Sigmoid colon (tissue), 4 donors: ENCODE results near the gene IDI2.

Experiments
- POLR2A ChIP-seq, 2 donors: fragments of 450-650 bp; IDR thresholded peaks; one replicate each; pipeline ENCODE4 v1.6.1; 2016; ENCODE audit warnings: antibody characterized with exemption in 2 of 2, mild to moderate bottlenecking in 2 of 2, moderate library complexity in 2 of 2
- POLR2AphosphoS5 ChIP-seq, 4 donors: sonication (generic); formaldehyde crosslinking; IDR thresholded peaks; one replicate each; pipeline ENCODE4 v1.6.1; 2017; ENCODE audit warnings: antibody characterized with exemption in 4 of 4
- TF ChIP-seq, protein P1 (sequence below), 4 experiments: fragments of 450-650 bp in 3 of 4; fragments of 200-600 bp in 1 of 4; IDR thresholded peaks; one replicate each; pipeline ENCODE4 v1.5.1; 2016 to 2019; ENCODE audit warnings: antibody characterized with exemption in 4 of 4, mild to moderate bottlenecking in 3 of 4, moderate library complexity in 2 of 4

DNA sequence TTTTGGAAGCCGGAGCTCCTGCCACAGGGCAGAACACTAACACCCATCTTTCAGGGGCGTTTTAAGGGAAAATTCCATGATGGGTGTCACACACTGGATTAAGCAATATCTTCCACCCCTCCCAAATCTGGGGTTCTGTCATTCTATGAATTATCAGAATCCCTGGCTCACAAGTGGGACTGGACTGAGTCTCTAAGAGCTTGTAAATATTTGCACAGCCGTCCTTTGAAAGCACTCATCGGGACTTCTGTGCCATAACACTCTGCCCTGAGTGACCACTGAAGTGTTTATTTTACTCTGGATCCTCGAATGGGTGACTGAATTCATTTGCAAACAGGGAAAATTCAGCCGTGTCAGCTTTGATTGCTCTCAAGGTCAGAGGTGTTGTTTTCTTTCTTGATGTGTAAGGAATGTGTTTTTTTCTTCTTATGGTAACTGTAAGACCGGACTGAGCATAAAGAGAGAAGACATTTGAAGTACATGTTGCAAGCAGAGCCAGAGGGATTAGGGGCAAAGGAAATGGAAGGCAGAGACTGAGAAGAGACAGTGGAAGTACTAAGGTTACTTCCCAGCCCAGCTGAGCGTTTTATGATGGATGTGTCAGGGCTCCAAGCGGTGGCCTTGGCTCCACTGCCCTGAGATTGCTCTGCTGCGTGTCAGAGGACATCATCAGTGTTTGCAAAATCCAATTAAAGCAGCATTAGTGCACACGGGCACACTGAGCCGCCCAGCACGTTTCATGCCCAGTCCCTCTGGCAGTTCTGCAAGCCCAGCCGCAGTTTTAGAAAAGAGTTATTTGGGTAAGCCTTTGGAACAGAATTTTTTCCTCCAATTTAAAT is 55.1 kb downstream of the IDI2 start:
- TF ChIP-seq, protein P1, sequence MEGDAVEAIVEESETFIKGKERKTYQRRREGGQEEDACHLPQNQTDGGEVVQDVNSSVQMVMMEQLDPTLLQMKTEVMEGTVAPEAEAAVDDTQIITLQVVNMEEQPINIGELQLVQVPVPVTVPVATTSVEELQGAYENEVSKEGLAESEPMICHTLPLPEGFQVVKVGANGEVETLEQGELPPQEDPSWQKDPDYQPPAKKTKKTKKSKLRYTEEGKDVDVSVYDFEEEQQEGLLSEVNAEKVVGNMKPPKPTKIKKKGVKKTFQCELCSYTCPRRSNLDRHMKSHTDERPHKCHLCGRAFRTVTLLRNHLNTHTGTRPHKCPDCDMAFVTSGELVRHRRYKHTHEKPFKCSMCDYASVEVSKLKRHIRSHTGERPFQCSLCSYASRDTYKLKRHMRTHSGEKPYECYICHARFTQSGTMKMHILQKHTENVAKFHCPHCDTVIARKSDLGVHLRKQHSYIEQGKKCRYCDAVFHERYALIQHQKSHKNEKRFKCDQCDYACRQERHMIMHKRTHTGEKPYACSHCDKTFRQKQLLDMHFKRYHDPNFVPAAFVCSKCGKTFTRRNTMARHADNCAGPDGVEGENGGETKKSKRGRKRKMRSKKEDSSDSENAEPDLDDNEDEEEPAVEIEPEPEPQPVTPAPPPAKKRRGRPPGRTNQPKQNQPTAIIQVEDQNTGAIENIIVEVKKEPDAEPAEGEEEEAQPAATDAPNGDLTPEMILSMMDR (IDR thresholded peaks at IDR 0.05): no peak
- TF ChIP-seq POLR2AphosphoS5 (IDR thresholded peaks at IDR 0.05): no peak
- no peak for TF ChIP-seq POLR2A (IDR thresholded peaks at IDR 0.05)
